Neural progenitor cell (in vitro differentiated cells): Measurements from ENCODE around the gene ELMO1. TPM values are rescaled to one million over a fixed set of nuclear protein-coding genes. Genes with fewer than 3 reads are reported as not detected.

Experiments used
- DNase-seq: peaks from one replicate; pipeline ENCODE4 v3.0.0-alpha.2; 2016; ENCODE audit warnings: low spot score
- H2AFZ ChIP-seq: fragments of 200-600 bp; sonication (generic); replicated peaks from 2 replicates; pipeline ENCODE4 v1.6.1; 2016; ENCODE audit warnings: antibody characterized with exemption
- H3F3A ChIP-seq: fragments of 200-600 bp; sonication (generic); 2 replicates; pipeline ENCODE4 v1.6.1; 2016; ENCODE audit warnings: antibody characterized with exemption, low read depth
- H3K27ac ChIP-seq: fragments of 200-600 bp; sonication (generic); 2 replicates; pipeline ENCODE4 v1.5.1; 2016; ENCODE audit warnings: mild to moderate bottlenecking
- H3K27me3 ChIP-seq: fragments of 200-600 bp; sonication (generic); 2 replicates; pipeline ENCODE4 v1.6.1; 2016; ENCODE audit warnings: mild to moderate bottlenecking, moderate library complexity
- H3K36me3 ChIP-seq: fragments of 200-600 bp; sonication (generic); 2 replicates; pipeline ENCODE4 v1.5.1; 2016
- H3K4me1 ChIP-seq: fragments of 200-600 bp; sonication (generic); 2 replicates; pipeline ENCODE4 v1.6.1; 2016; ENCODE audit warnings: mixed run types
- H3K4me2 ChIP-seq: fragments of 200-600 bp; sonication (generic); 2 replicates; pipeline ENCODE4 v1.6.1; 2016
- H3K4me3 ChIP-seq: fragments of 200-600 bp; sonication (generic); 2 replicates; pipeline ENCODE4 v1.5.1; 2016
- H3K79me2 ChIP-seq: fragments of 200-600 bp; sonication (generic); 2 replicates; pipeline ENCODE4 v1.6.1; 2016; ENCODE audit warnings: low read depth
- H3K9ac ChIP-seq: fragments of 200-600 bp; sonication (generic); 2 replicates; pipeline ENCODE4 v1.6.1; 2016
- H3K9me3 ChIP-seq: fragments of 200-600 bp; sonication (generic); 2 replicates; pipeline ENCODE4 v1.5.1; 2016; ENCODE audit warnings: low read depth
- H4K20me1 ChIP-seq: fragments of 200-600 bp; sonication (generic); 2 replicates; pipeline ENCODE4 v1.6.1; 2016; ENCODE audit warnings: low read depth
- H3K27ac Mint-ChIP-seq: 3 replicates; pipeline ENCODE4 v1.8.0; 2021; ENCODE audit warnings: mixed read lengths
- H3K27me3 Mint-ChIP-seq: 2 replicates; pipeline ENCODE4 v1.8.0; 2022; ENCODE audit warnings: low read depth, mild to moderate bottlenecking, inconsistent platforms, moderate library complexity, mixed read lengths; ENCODE audit not compliant: insufficient read depth
- H3K36me3 Mint-ChIP-seq: 3 replicates; pipeline ENCODE4 v1.8.0; 2021; ENCODE audit warnings: mixed read lengths
- H3K4me1 Mint-ChIP-seq: 3 replicates; pipeline ENCODE4 v1.8.0; 2021; ENCODE audit warnings: mixed read lengths
- H3K4me3 Mint-ChIP-seq: 3 replicates; pipeline ENCODE4 v1.8.0; 2021; ENCODE audit warnings: mild to moderate bottlenecking, moderate library complexity, mixed read lengths
- H3K9me3 Mint-ChIP-seq: 3 replicates; pipeline ENCODE4 v1.8.0; 2020; ENCODE audit warnings: mixed read lengths
- EZH2 ChIP-seq: fragments of 200-600 bp; sonication (generic); IDR thresholded peaks from 2 replicates; pipeline ENCODE4 v1.6.1; 2017; ENCODE audit warnings: antibody characterized with exemption, mild to moderate bottlenecking, moderate library complexity
- EZH2phosphoT487 ChIP-seq: fragments of 200-600 bp; sonication (generic); IDR thresholded peaks from 2 replicates; pipeline ENCODE4 v1.6.1; 2017; ENCODE audit warnings: antibody characterized with exemption
- total RNA-seq: library from RNA; depleted of rRNA; stranded (reverse); fragments of >200 nt; gene quantifications from 2 replicates; pipeline ENCODE4 v1.2.3, GENCODE V29; 2015; ENCODE audit warnings: low replicate concordance
- TF ChIP-seq, protein P1 (sequence below): fragments of 200-600 bp; sonication (generic); IDR thresholded peaks from 2 replicates; pipeline ENCODE4 v1.5.1; 2017; ENCODE audit warnings: antibody characterized with exemption, mild to moderate bottlenecking

The ELMO1 gene
- total RNA-seq, 1 donor from 2014 or later: 22.0 TPM

DNA sequence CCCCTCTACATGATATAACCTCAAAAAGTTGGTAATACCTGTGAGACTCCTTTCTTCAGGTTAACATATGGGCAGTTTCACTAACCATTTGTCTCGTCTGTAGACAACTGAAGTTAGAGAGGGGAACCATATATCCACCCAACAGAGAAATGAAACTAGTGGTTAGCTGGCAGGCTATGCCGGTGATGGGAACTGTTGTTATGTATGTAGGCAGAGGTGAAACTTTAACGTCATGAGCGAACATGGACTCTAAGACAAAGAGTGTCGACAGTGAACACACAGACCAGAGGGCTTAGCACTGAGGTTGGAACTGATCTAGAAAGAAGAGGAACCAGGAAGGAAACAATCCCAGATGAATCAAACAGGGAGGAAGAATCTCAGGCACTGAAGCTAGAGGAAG, 112.4 kb downstream of the ELMO1 start:
- TF ChIP-seq, protein P1, sequence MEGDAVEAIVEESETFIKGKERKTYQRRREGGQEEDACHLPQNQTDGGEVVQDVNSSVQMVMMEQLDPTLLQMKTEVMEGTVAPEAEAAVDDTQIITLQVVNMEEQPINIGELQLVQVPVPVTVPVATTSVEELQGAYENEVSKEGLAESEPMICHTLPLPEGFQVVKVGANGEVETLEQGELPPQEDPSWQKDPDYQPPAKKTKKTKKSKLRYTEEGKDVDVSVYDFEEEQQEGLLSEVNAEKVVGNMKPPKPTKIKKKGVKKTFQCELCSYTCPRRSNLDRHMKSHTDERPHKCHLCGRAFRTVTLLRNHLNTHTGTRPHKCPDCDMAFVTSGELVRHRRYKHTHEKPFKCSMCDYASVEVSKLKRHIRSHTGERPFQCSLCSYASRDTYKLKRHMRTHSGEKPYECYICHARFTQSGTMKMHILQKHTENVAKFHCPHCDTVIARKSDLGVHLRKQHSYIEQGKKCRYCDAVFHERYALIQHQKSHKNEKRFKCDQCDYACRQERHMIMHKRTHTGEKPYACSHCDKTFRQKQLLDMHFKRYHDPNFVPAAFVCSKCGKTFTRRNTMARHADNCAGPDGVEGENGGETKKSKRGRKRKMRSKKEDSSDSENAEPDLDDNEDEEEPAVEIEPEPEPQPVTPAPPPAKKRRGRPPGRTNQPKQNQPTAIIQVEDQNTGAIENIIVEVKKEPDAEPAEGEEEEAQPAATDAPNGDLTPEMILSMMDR: no peak
- no peak for TF ChIP-seq EZH2phosphoT487
- TF ChIP-seq EZH2: no peak
- H3K4me1 ChIP-seq: no peaks in the 10 kb centered on the region
- H3K9ac ChIP-seq: no peak overlapping the region
- H3K4me3 ChIP-seq: no peak overlapping the region
- H3F3A ChIP-seq: no peaks in the 10 kb centered on the region
- no peaks in the 10 kb centered on the region for H3K9me3 ChIP-seq
- Mint-ChIP-seq H3K9me3 (peaks cover 8% of the 10 kb centered on the region), H3K36me3 (peaks cover 12% of the 10 kb centered on the region), H3K4me1 (peaks cover 3% of the 10 kb centered on the region), H3K27ac (no peak overlapping the region), H3K4me3 (no peak overlapping the region), H3K27me3 (no peaks in the 10 kb centered on the region)
- no peaks in the 10 kb centered on the region for H3K79me2 ChIP-seq
- no peak overlapping the region for H3K27ac ChIP-seq
- H4K20me1 ChIP-seq: peaks cover 3% of the 10 kb centered on the region
- no peak overlapping the region for H2AFZ ChIP-seq
- no peaks in the 10 kb centered on the region for H3K36me3 ChIP-seq
- no peak overlapping the region for H3K4me2 ChIP-seq
- no peak for DNase-seq
- no peaks in the 10 kb centered on the region for H3K27me3 ChIP-seq

DNA sequence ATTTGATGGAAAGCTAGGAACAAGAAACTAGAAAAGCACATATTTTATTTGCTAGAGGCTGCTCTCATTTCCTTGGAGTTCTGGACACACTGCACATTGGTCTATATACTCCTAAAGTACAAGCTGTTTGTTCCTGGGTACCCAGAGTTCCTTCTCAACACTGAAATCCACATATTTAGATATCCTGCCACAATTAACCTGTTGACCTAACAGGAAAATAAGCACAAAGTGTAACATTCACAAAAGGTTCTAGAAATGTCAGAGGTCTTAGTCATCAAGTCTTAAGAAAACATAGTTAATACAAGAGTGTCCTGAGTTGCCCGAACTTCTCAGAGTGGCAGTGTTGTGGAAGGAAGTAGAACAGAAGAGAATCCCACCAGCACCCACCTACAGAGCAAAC, 115.6 kb downstream of the ELMO1 start:
- Mint-ChIP-seq H3K4me1 (peaks cover 3% of the 10 kb centered on the region), H3K27ac (no peak overlapping the region), H3K36me3 (peaks cover 8% of the 10 kb centered on the region), H3K27me3 (no peaks in the 10 kb centered on the region), H3K9me3 (peaks cover 8% of the 10 kb centered on the region), H3K4me3 (no peak overlapping the region)
- Histone ChIP-seq H3K36me3 (no peaks in the 10 kb centered on the region), H3K9ac (no peak overlapping the region), H3K79me2 (no peaks in the 10 kb centered on the region), H3K9me3 (no peaks in the 10 kb centered on the region), H3F3A (no peaks in the 10 kb centered on the region), H3K4me2 (no peak overlapping the region), H3K4me3 (no peak overlapping the region), H3K4me1 (no peaks in the 10 kb centered on the region), H4K20me1 (no peaks in the 10 kb centered on the region), H3K27ac (no peak overlapping the region), H3K27me3 (no peaks in the 10 kb centered on the region), H2AFZ (no peak overlapping the region)
- no peak for TF ChIP-seq EZH2
- TF ChIP-seq, protein P1: no peak
- TF ChIP-seq EZH2phosphoT487: no peak
- no peak for DNase-seq

DNA sequence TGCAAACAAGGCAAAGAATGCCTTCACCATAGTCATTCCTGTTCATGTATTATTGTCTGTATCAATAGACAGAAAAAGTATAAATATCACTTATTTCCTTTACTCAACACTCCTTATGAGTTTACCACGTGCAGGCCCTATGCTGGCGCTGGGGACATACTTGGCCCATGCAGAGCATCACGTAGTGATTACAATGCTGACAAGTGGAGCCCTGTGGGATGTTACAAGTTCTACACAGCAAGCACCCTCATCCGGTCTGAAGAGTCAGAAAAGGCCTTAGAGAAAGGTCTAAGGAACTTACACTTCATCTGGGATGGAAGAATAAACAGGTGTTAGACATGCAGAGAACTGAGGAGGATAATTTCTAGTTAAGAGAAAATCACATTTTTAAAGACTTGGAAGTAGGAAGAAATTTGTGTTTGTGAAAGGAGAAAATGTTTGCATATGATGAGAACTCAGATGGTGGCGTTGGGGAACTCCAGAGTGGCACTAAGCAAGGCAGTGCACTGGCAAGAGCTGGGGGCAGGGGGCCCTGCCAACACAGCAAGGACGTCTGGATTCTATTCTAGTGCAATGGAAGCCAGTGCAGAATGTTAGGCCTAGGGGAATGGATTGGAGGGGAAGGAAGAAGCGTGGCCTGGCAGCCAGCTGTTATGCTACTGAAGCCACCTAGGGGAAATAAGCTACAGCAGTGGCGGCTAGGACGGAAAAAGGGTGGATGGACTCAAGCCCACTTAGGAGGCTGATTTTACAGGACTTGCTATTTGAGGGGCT, 116.2 kb downstream of the ELMO1 start:
- Histone ChIP-seq H3K4me2 (no peak overlapping the region), H2AFZ (no peak overlapping the region), H3K79me2 (no peaks in the 10 kb centered on the region), H3K36me3 (no peaks in the 10 kb centered on the region), H3K9me3 (no peaks in the 10 kb centered on the region), H3K9ac (no peak overlapping the region), H3K4me3 (no peak overlapping the region), H3K27me3 (no peaks in the 10 kb centered on the region), H4K20me1 (no peaks in the 10 kb centered on the region), H3F3A (no peaks in the 10 kb centered on the region), H3K4me1 (no peaks in the 10 kb centered on the region), H3K27ac (no peak overlapping the region)
- H3K27me3 Mint-ChIP-seq: no peaks in the 10 kb centered on the region
- H3K36me3 Mint-ChIP-seq: peaks cover 12% of the 10 kb centered on the region
- peaks cover 10% of the 10 kb centered on the region for H3K9me3 Mint-ChIP-seq
- TF ChIP-seq EZH2: no peak
- peaks cover 3% of the 10 kb centered on the region for H3K4me1 Mint-ChIP-seq
- no peak overlapping the region for H3K27ac Mint-ChIP-seq
- DNase-seq: no peak
- H3K4me3 Mint-ChIP-seq: no peak overlapping the region

DNA sequence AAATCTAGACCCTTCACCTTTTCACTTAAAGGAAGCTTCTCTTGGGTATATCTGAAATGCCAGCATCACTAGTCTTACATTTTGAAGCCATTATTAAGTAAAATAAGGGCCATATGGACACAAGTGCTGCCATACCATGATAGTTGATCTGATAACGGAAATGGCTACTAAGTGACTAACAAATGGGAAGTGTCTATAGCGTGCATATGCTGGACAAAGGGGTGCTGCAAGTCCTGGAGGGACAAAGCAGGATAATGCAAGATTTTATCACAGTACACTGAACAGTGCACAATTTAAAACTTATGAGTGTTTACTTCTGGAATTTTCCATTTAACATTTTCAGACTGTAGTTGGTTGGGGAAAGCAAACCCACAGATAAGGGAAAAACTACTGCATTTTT, 117.9 kb downstream of the ELMO1 start:
- DNase-seq: no peak
- no peaks in the 10 kb centered on the region for H3K9me3 ChIP-seq
- Mint-ChIP-seq H3K27ac (no peak overlapping the region), H3K9me3 (peaks cover 6% of the 10 kb centered on the region), H3K27me3 (no peaks in the 10 kb centered on the region), H3K4me3 (no peak overlapping the region), H3K36me3 (peaks cover 12% of the 10 kb centered on the region), H3K4me1 (peaks cover 9% of the 10 kb centered on the region)
- TF ChIP-seq EZH2 (no peak), EZH2phosphoT487 (no peak)
- TF ChIP-seq, protein P1: no peak
- no peak overlapping the region for H3K4me3 ChIP-seq
- no peaks in the 10 kb centered on the region for H3K4me1 ChIP-seq
- no peak overlapping the region for H3K9ac ChIP-seq
- H4K20me1 ChIP-seq: no peaks in the 10 kb centered on the region
- H3K4me2 ChIP-seq: no peak overlapping the region
- no peak overlapping the region for H3K27ac ChIP-seq
- no peaks in the 10 kb centered on the region for H3K36me3 ChIP-seq
- no peaks in the 10 kb centered on the region for H3F3A ChIP-seq
- H3K27me3 ChIP-seq: no peaks in the 10 kb centered on the region
- H3K79me2 ChIP-seq: no peaks in the 10 kb centered on the region
- no peak overlapping the region for H2AFZ ChIP-seq
